ENCODE measurements around the gene SALL3.
A peak's percentile ranks its signal among the peaks of the same experiment; 100 is the strongest.

The SALL3 gene

DNA sequence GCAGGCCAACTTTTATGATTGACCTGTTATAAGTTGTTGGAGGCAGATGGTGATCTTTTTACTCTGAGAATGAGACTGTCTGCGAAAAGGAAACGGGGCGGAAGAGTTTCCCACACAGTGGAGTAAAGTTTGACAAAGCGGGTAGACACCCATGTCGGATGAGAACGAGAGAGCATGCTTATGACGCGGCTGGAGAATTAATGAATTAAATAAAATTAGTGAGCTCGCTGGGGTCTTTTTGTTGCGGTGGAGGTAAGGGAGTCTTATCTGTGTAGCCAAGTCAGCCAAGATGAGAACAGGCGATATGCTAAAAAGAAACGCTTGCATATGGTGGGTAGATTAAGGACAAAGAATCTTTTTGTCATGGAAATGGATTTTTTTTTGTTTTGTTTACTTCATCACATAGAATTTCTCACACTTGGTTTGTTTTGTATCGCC is 1.8 kb downstream of the SALL3 start:
- DNase-seq: no peak

DNA sequence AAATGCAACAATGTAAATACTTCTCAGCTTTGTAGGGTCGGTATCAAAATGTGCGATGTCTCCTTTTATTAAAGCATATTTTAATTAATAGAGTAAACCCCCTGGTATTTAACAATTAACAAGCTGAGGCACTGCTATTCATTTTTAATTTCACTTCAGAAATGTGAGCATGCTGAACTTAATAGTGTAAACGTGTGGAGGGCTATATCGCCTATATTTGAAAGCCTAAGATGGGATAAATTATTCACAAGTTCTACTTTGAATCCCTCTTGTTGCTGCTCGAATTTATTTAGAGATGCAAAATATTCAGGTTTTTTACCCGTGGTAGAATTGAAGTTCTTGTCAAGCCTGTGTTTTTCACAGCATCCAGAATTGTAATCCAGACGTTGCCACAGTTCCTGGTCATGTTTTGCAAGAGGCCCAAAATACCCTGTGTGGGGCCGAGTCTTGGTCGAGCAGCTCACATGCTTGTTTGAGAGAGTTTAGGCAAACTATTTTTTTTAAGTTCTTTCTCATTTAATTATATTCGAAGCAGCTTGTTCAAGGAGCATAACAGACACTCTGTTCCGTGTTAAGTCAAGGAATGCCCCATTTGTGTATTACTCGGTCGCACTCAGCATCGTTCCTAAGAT is 2.5 kb downstream of the SALL3 start:
- no peak for DNase-seq

DNA sequence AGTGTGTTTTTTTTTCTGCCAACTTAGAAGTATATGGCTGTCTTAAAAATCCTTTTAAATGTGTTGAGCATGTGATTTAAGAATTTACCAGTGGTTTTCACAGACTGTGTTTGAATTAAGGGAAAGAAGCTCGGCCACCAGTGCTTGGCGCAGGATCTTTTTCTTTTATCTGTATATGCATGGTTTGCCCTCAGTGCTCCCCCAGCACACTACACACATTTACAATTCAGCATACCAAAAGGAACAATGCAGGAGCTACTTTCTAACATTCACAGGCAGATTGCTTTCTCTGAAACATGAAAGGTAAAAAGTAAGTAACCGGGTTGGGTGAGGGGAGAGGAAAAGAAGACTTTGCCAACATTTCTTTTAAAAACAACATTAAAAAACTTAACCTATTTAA is 3.9 kb downstream of the SALL3 start:
- no peak for DNase-seq

DNA sequence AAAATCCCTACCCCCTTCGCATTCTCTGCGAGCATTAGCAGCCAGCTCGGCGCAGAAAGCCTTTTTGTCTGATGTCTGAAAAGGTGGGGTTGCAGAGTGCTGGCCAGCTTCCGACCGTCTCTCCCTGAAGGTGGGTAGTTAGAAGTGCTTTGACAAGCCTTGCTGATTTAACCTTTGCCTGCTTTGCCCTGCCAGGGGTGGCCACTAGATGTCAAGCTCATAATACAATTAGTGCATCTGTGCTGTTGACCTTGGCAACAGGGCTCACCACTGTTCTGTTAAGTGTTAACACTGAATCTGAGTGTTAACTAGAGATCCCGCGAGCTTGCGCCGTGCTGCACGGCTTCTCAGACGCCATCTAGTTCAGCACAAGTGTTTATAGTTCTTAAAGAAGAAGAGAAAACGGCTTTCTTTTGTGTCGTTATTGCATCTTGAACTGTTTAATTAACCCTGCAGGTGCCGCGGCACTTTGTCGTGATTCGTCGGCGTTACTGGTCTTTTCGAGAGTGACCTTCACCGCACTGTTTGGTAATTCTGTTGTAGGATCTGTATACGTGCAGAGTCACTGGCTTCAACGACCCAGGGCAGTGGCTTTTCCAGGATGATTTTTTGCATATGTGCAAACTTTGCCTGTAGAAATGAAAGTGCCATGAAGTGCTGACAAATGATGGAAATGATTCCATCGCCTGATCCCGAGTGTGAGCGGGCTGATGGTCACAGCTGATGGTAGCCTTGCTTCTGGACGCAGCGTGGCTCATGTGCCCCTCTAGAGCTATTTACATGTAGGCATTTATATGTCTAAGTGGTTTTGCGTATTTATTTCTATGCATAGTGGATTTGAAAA is 5.5 kb downstream of the SALL3 start:
- DNase-seq: peak; percentile 69

DNA sequence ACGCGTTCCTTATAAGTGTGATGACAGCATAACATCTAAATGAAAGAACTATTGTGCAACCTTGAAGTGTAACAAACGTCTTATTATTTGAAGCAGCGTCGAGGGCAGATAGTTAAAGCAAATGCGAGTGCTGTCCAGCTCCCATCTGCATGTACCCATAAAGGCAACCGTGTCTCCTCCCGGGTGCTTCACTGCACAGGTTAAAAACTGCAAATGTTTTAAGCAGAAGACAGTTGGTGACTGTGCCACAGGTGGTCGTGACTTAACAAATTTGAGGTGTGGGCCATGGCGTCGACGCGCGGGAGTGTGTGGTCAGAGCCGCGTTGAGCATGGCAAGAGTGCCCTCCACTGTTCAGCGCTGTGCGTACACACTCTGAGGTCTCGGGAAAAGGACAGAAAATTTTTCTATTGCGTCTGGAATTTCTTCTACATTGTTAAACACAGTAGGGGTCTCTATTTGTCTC is 6.4 kb downstream of the SALL3 start:
- DNase-seq: peak; percentile 32

DNA sequence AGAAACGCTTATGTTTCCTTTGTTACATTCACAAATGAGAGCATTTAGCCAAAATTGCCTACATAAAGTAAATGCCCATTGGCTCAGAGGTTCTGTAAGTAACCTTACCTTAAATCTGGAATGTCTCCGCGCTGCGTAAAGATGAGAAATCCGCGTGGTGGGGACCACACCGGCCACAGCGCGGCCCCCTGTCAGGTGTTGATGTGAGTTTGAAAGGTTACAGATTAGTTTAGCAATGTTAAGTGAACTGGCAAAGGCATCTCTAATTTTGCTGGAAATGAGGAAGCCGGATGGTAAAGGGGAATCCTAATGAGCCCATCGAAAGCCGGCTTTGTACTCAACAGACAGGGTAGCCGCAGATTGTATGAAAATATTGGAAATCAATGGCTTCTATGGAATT is 11.8 kb downstream of the SALL3 start:
- DNase-seq: no peak

DNA sequence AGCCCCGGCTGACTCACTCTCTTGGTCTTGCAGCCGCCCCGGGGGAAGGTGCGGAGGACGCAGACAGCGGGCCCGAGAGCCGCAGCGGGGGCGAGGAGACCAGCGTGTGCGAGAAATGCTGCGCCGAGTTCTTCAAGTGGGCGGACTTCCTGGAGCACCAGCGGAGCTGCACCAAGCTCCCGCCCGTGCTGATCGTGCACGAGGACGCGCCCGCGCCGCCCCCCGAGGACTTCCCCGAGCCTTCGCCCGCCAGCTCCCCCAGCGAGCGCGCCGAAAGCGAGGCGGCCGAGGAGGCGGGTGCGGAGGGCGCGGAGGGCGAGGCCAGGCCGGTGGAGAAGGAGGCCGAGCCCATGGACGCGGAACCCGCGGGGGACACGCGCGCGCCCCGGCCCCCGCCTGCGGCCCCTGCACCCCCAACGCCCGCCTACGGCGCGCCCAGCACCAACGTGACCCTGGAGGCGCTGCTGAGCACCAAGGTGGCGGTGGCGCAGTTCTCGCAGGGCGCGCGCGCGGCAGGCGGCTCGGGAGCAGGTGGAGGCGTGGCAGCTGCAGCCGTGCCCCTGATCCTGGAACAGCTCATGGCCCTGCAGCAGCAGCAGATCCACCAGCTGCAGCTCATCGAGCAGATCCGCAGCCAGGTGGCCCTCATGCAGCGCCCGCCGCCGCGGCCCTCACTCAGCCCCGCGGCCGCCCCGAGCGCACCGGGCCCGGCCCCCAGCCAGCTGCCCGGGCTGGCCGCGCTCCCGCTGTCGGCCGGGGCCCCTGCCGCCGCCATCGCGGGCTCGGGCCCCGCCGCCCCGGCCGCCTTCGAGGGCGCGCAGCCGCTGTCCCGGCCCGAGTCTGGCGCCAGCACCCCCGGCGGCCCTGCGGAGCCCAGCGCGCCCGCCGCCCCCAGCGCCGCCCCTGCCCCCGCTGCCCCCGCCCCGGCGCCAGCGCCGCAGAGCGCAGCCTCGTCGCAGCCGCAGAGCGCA is 12.7 kb downstream of the SALL3 start:
- DNase-seq: no peak

DNA sequence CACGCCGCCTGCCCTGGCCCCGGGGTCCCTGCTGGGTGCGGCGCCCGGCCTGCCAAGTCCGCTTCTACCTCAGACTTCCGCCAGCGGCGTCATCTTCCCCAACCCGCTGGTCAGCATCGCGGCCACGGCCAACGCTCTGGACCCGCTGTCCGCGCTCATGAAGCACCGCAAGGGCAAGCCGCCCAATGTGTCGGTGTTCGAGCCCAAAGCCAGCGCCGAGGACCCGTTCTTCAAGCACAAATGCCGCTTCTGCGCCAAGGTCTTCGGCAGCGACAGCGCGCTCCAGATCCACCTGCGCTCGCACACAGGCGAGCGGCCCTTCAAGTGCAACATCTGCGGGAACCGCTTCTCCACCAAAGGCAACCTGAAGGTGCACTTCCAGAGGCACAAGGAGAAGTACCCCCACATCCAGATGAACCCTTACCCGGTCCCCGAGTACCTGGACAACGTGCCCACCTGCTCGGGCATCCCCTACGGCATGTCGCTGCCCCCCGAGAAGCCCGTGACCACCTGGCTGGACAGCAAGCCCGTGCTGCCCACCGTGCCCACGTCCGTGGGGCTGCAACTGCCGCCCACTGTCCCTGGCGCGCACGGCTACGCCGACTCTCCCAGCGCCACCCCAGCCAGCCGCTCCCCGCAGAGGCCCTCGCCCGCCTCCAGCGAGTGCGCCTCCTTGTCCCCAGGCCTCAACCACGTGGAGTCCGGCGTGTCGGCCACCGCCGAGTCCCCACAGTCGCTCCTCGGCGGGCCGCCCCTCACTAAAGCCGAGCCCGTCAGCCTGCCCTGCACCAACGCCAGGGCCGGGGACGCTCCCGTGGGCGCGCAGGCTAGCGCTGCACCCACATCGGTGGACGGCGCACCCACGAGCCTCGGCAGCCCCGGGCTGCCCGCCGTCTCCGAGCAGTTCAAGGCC is 13.7 kb downstream of the SALL3 start:
- no peak for DNase-seq

DNA sequence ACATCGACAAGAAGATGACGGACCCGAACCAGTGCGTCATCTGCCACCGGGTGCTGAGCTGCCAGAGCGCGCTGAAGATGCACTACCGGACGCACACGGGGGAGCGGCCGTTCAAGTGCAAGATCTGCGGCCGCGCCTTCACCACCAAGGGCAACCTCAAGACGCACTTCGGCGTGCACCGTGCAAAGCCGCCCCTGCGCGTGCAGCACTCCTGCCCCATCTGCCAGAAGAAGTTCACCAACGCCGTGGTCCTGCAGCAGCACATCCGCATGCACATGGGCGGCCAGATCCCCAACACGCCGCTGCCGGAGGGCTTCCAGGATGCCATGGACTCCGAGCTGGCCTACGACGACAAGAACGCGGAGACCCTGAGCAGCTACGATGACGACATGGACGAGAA is 14.4 kb downstream of the SALL3 start:
- DNase-seq: no peak

DNA sequence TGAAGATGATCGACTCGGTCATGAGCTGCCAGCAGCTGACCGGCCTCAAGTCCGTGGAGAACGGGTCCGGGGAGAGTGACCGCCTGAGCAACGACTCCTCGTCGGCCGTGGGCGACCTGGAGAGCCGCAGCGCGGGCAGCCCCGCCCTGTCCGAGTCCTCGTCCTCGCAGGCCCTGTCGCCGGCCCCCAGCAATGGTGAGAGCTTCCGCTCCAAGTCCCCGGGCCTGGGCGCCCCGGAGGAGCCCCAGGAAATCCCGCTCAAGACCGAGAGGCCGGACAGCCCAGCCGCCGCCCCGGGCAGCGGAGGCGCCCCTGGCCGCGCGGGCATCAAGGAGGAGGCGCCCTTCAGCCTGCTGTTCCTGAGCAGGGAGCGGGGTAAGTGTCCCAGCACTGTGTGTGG is 14.9 kb downstream of the SALL3 start:
- no peak for DNase-seq

DNA sequence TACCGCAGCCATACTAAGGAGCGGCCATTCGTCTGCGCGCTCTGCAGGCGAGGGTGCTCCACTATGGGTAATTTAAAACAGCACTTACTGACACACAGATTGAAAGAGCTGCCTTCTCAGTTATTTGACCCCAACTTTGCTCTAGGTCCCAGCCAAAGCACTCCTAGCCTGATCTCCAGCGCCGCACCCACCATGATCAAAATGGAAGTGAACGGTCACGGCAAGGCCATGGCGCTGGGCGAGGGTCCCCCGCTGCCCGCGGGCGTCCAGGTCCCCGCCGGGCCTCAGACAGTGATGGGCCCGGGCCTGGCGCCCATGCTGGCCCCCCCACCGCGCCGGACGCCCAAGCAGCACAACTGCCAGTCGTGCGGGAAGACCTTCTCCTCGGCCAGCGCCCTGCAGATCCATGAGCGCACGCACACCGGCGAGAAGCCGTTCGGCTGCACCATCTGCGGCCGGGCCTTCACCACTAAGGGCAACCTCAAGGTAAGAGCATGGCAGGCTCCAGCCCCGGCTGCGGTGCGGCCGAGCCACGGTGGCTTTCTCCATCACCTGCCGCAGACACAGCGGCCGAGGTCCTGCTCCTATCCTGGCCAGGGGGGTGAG is 15.5 kb downstream of the SALL3 start:
- no peak for DNase-seq

DNA sequence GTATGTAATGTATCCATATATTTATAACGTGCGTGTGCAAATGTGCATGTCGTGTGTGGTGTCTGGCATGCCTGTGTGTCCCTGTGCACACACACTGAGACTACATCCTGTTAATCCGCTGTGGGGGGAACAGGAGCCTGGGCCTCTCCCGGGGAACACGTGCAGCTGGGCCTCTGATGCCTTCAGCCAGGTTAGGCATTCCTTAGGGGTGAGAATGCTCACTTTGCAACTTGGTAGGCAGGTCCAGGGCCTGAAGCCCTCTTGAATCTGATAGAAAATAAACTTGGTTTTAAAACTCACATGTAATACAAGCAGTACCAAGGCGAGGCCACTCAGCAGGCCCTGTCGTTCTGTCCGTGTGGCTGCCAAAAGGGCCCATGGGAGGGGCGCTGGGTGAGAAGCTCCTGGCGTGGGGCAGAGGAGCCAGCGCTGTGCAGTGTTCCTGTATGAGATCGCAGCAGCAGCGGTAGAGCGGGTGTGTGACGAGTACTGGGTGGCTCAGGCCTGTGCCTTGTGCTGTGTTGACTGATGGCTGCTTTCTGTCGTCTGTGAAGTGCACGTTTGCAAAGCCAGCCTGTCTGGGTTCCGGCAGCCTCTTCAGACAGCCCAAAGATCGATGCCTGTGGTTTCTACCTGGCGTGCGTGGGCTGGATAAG is 16.2 kb downstream of the SALL3 start:
- DNase-seq: peak; percentile 49

DNA sequence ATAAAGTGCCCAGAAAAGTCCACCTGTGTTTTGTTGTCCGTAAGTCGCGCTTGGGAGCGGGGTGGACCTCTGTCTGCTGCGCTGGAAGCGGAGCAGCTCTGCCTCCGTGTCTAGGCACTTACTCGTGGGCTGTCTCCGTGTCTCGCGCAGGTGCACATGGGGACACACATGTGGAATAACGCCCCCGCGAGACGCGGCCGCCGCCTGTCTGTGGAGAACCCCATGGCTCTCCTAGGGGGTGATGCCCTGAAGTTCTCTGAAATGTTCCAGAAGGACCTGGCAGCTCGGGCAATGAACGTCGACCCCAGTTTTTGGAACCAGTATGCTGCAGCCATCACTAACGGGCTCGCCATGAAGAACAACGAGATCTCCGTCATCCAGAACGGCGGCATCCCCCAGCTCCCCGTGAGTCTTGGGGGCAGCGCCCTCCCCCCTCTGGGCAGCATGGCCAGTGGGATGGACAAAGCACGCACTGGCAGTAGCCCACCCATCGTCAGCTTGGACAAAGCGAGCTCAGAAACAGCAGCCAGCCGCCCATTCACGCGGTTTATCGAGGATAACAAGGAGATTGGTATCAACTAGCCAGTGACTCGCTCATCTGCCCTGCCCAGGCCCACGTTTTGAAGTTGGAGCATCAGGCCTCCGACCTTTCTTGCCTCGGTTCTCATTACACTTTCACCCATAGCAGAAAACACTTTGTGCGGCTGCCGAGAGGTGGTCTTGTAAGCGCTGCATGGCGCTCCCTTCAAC is 17.3 kb downstream of the SALL3 start:
- no peak for DNase-seq

DNA sequence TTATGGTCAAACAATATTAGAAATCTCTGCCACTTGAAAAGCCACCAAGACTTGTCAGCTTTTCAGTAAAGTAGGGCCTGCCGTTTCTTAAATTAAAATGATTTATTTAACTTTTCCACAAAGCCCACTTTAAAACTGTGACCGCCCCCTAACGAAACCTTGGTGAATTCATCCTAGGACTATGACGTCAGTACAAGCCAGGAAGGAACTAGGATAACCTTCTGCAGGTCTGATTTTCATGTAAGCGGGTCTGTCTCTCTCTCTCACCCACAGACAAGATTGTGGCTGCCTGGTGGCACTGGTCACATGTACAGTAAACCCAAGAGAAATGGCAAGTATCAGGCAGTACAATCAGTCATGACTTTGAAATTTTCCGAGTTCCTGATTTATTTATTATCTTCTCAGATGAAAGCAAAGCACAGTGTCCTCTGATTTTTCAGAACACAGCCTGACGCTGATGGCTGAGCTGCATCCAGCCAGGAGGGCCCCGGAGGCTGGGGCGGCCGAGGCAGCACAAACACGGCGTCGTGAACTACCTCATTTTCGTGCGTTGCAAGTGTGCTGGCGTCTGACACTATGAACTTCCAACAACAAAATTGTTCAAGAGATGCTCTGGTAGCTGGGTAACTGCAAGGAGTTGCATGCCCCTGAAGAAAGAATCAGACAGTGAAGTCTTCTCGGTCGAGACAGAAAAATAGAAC is 18.9 kb downstream of the SALL3 start:
- DNase-seq: no peak

DNA sequence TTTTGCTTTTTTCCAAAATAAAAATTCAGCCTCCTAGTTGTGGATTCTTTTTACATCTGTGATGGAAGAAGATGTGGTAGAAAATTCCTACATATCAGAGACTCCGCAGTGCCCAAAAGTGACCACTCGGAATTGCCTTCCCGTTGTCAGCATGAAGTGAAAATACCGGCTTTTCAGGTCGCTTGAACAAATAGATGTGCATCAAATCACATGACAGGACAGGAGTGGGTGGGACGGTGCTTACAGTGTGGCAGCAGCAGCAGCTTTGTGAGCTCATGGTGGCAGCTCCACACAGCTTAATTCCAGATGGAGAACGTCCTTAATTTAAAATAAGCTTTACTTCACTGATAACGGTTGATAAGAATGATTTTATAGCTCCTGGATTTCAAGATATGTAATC is 20.3 kb downstream of the SALL3 start:
- DNase-seq: peak; percentile 15

DNA sequence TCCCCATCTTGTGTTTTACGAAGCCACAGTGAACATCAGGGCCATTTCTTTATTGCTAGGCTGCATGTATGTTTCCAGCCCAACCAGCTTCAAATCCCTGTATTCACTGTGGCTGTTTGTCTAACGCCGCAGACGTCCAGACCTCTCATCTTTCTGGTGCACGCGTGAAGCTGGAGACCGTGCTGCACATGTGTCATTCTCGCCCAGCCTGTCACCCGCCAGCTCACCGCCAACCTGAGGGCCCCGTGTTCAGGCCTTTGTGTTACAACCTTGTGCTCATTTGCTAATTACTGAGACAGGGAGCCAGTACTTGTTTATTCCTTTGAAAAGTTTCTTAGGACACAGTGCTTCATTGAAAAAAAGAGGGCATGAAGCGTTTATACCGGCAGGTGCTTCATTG is 21.4 kb downstream of the SALL3 start:
- no peak for DNase-seq

DNA sequence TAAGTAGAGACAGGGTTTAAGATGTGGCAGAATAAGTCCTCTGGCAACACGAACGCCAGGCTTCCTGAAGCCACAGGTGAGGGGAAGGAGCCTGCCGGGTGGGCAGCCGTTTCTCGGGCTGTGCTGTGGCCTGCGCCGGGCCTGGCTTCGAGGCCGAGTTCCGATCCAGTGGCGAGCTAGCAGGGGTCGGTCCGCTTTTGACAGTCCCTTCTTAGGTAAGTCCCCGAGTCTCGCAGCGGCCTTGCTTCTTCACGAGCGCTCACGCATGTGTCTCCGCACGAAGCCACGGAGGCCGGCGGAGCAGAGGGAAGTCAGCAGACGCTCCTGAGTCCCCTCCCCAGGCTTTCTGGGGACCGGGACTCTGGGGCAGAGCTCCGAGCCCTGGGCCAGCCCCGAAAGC is 26.0 kb downstream of the SALL3 start:
- DNase-seq: no peak

DNA sequence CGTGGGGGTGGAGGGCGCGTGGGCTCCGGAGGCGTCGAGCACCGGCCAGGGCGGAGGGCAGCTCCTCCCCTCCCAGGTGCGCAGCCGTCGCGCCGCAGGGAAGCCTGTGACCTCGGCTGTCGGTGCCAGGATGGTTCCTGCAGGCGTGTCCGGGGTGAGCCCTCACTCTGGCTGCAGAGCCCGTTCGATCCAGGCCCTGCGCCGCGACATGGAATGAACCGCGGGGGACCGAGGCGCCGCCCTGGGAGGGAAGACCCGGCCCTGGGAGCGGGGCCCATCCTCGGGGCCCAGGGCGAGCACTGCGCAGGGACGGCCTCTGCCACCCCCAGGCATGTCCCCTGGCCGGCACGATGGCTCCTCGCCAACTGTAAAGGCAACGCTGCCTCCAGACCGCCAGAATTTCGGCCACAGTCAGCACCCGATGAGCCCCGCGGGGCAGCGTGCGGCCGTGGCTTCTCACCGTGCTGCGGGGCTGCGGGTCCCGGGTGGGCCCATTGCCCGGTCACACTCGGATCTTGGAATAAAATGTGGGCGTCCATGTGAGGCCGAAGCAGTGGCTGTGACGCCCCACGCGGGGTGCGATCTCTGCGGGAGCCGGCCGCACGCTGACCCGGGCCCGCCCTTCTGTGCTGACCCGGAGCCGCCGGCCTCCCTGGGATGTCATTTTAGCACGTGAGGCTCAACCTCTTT is 26.6 kb downstream of the SALL3 start:
- DNase-seq: no peak

DNA sequence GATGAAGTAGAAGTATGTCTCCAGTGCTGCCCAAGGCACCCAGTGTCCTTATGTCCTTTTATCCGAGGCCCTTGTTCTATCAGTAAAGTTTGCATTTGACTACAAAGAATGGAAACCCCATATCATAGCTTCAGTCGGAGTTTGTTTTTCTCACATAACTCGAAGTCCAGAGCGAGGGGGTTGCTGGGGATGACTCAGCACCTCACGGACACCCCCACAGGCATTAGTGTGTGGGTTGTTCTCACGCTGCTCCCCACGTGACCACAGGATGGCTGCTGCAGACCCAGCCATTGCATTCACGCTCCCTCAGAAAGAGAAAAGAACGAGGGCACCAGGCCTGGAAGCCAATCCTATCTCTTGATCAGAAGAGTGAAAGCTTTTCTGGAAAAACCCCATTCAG is 27.8 kb downstream of the SALL3 start:
- DNase-seq: no peak

All from DMS79 treated with DMSO at 0.1 percent for 48 hours (cell line).